Keratinocyte (primary cell): ENCODE measurements around the gene YAP1. TPM values are rescaled to one million over a fixed set of nuclear protein-coding genes. Genes with fewer than 3 reads are reported as not detected.

Source experiments
- DNase-seq: peaks from one replicate; pipeline ENCODE4 v3.0.0-alpha.2; 2011; ENCODE audit warnings: low read depth, missing footprints, low spot score
- FAIRE-seq: peaks from 2 replicates; lab custom pipeline; 2011; peaks lifted over from hg19 to GRCh38; lab: Jason Lieb, UNC
- H2AFZ ChIP-seq: 2 replicates; pipeline ENCODE4 v1.6.0; 2012; ENCODE audit warnings: low read length, control low read depth, inconsistent platforms; ENCODE audit not compliant: control insufficient read depth
- H3K27ac ChIP-seq: 2 replicates; pipeline ENCODE4 v1.5.1; 2011; ENCODE audit warnings: low read length; ENCODE audit not compliant: control insufficient read depth, insufficient read depth
- H3K27me3 ChIP-seq: 3 replicates; pipeline ENCODE4 v1.6.0; 2011; ENCODE audit warnings: low read length; ENCODE audit not compliant: control insufficient read depth, insufficient read depth; ENCODE audit errors: extremely low read depth
- H3K36me3 ChIP-seq, 2 experiments: 2 replicates in 1 of 2; 3 replicates in 1 of 2; pipeline ENCODE4 v1.5.1; 2011; ENCODE audit warnings: low read length in 2 of 2, mild to moderate bottlenecking in 1 of 2; ENCODE audit not compliant: control insufficient read depth in 2 of 2, insufficient read depth in 2 of 2; ENCODE audit errors: extremely low read depth in 1 of 2
- H3K4me1 ChIP-seq: 3 replicates; pipeline ENCODE4 v1.5.1; 2011; ENCODE audit warnings: low read length; ENCODE audit not compliant: control insufficient read depth, insufficient read depth; ENCODE audit errors: extremely low read depth
- H3K4me2 ChIP-seq: 3 replicates; pipeline ENCODE4 v1.6.0; 2011; ENCODE audit warnings: low read depth, low read length; ENCODE audit not compliant: control insufficient read depth, insufficient read depth; ENCODE audit errors: extremely low read depth
- H3K4me3 ChIP-seq, 3 experiments: fragments of 200-600 bp in 1 of 3; sonication (generic) in 1 of 3; 2 replicates in 2 of 3; 3 replicates in 1 of 3; pipeline ENCODE4 v1.5.1; 2011 to 2016; ENCODE audit warnings: low read length in 3 of 3, mild to moderate bottlenecking in 3 of 3, control low read depth in 2 of 3, inconsistent platforms in 1 of 3, low read depth in 1 of 3, mixed read lengths in 1 of 3, mixed run types in 1 of 3, moderate library complexity in 1 of 3; ENCODE audit not compliant: control insufficient read depth in 2 of 3, insufficient read depth in 2 of 3; ENCODE audit errors: extremely low read depth in 1 of 3
- H3K79me2 ChIP-seq: 2 replicates; pipeline ENCODE4 v1.6.0; 2012; ENCODE audit warnings: low read length; ENCODE audit not compliant: control insufficient read depth, insufficient read depth
- H3K9ac ChIP-seq: 3 replicates; pipeline ENCODE4 v1.6.0; 2011; ENCODE audit warnings: low read length; ENCODE audit not compliant: control insufficient read depth, insufficient read depth; ENCODE audit errors: extremely low read depth
- H3K9me1 ChIP-seq: 3 replicates; pipeline ENCODE4 v1.6.0; 2011; ENCODE audit warnings: low read length; ENCODE audit not compliant: control insufficient read depth, insufficient read depth; ENCODE audit errors: extremely low read depth
- H3K9me3 ChIP-seq: 2 replicates; pipeline ENCODE4 v1.5.1; 2012; ENCODE audit warnings: low read depth, low read length; ENCODE audit not compliant: control insufficient read depth
- H4K20me1 ChIP-seq: 3 replicates; pipeline ENCODE4 v1.6.0; 2011; ENCODE audit warnings: low read length; ENCODE audit not compliant: control insufficient read depth, insufficient read depth; ENCODE audit errors: extremely low read depth
- CTCF ChIP-seq, 3 experiments: IDR thresholded peaks in 1 of 3; conservative IDR thresholded peaks in 1 of 3; optimal IDR thresholded peaks in 1 of 3; 2 replicates in 2 of 3; 3 replicates in 1 of 3; pipeline versions ENCODE3 to v1.5.1; 2011; ENCODE audit warnings: low read length in 3 of 3, mild to moderate bottlenecking in 3 of 3, moderate library complexity in 2 of 3, control low read depth in 1 of 3, inconsistent platforms in 1 of 3; ENCODE audit not compliant: insufficient read depth in 2 of 3; ENCODE audit errors: extremely low read depth in 1 of 3
- EZH2 ChIP-seq: IDR thresholded peaks from one replicate; pipeline ENCODE4 v1.6.1; 2012; ENCODE audit warnings: inconsistent platforms, mild to moderate bottlenecking, low read length, moderate library complexity
- dilution Hi-C: fragments of 300-500 bp; cut with MboI; formaldehyde crosslinking; loops from one replicate; pipeline ENCODE4 v1.7.0; 2020; ENCODE audit warnings: low sequenced_read_pairs; ENCODE audit not compliant: extremely low pct_ligation_motif_present
- polyA plus RNA-seq, 5 experiments: library from polyadenylated mRNA; depleted of rRNA in 3 of 5; stranded (reverse) in 3 of 5; stranded (forward) in 1 of 5; unstranded in 1 of 5; fragments of >200 nt; gene quantifications; 1 replicate in 1 of 5; 2 replicates in 3 of 5; 3 replicates in 1 of 5; pipeline versions ENCODE4 v1.2.1 to v1.2.3, GENCODE V29; 2011 to 2012; ENCODE audit warnings: missing spikeins in 2 of 5, low read depth in 1 of 5, low replicate concordance in 1 of 5

Gene YAP1
- polyA plus RNA-seq, 1 donor (not counting 4 experiments of a cell fraction or from before 2014, with no cell fraction given) = 105 TPM

GRCh38 chr11:102111011-102111786 is 952 bp downstream of the YAP1 start:
- H3K9me3 ChIP-seq = no peaks in the 10 kb centered on the region
- TF ChIP-seq CTCF (optimal IDR thresholded peaks at IDR 0.05 in 1 of 3, IDR thresholded peaks at IDR 0.05 in 1 of 3, conservative IDR thresholded peaks at IDR 0.05 in 1 of 3; ENCODE audit: extremely low read depth in 1 of 3, insufficient read depth in 2 of 3, low read length in 3 of 3) = peak in 2 of 3 experiments; percentile 9 to 33
- no peak for TF ChIP-seq EZH2
- no peak overlapping the region for H2AFZ ChIP-seq
- DNase-seq (no peak), FAIRE-seq (no peak)
- peak overlapping the region; percentile 92 for H3K27ac ChIP-seq
- H3K9ac ChIP-seq = peak overlapping the region; percentile 86
- H3K36me3 ChIP-seq = peaks cover 0 to 3% of the 10 kb centered on the region in 2 experiments
- no peaks in the 10 kb centered on the region for H3K27me3 ChIP-seq
- peak overlapping the region; percentile 67 to 93 (median 67) for H3K4me3 ChIP-seq
- no peaks in the 10 kb centered on the region for H3K9me1 ChIP-seq
- H3K4me2 ChIP-seq = peak overlapping the region; percentile 90
- H3K4me1 ChIP-seq = peaks cover 28% of the 10 kb centered on the region
- dilution Hi-C loops = no loop called here
- peaks cover 45% of the 10 kb centered on the region for H3K79me2 ChIP-seq
- no peaks in the 10 kb centered on the region for H4K20me1 ChIP-seq

GRCh38 chr11:102111787-102112508 is 1.7 kb downstream of the YAP1 start:
- FAIRE-seq (peak; percentile 95), DNase-seq (peak; percentile 65)
- Histone ChIP-seq H3K4me1 (peaks cover 35% of the 10 kb centered on the region), H2AFZ (no peak overlapping the region), H3K4me2 (peak overlapping the region; percentile 90), H3K9me3 (no peaks in the 10 kb centered on the region), H3K27me3 (no peaks in the 10 kb centered on the region), H3K79me2 (peaks cover 53% of the 10 kb centered on the region), H3K9me1 (no peaks in the 10 kb centered on the region), H3K36me3 (peaks cover 0 to 3% of the 10 kb centered on the region in 2 experiments), H3K27ac (peak overlapping the region; percentile 92), H3K9ac (peak overlapping the region; percentile 86), H3K4me3 (peak overlapping the region; percentile 67 to 93 (median 67)), H4K20me1 (no peaks in the 10 kb centered on the region)
- TF ChIP-seq EZH2 (no peak), CTCF (optimal IDR thresholded peaks at IDR 0.05 in 1 of 3, IDR thresholded peaks at IDR 0.05 in 1 of 3, conservative IDR thresholded peaks at IDR 0.05 in 1 of 3; ENCODE audit: extremely low read depth in 1 of 3, insufficient read depth in 2 of 3, low read length in 3 of 3) (no peak)
- dilution Hi-C loops = no loop called here
